ENCODE measurements around the gene FAM13B.
"Not testable (repeated sequence)": the region's sequence is repeated elsewhere in the genome, so short reads cannot be mapped to it uniquely, and the experiment has no call there.

FAM13B gene

DNA sequence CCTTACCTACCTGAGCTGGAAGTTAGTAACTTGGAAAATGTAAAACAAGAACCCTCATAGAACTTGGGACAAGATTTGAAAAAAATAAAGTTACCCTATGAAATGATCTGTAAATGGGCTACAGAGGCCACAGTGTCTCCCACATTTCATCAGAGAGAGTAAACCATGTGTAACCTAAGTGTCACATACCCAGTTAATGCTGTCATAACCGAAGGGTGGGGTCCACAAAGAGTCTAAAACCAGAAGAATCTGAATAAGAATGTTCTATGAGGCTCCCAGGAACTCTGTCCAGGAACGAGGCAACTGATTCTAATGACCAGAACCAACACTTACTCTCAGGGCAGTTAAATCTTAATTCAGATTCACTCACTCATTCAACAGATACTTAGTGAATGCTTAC lies 1.0 kb upstream of the FAM13B start:
- peak; percentile 75 for DNase-seq

DNA sequence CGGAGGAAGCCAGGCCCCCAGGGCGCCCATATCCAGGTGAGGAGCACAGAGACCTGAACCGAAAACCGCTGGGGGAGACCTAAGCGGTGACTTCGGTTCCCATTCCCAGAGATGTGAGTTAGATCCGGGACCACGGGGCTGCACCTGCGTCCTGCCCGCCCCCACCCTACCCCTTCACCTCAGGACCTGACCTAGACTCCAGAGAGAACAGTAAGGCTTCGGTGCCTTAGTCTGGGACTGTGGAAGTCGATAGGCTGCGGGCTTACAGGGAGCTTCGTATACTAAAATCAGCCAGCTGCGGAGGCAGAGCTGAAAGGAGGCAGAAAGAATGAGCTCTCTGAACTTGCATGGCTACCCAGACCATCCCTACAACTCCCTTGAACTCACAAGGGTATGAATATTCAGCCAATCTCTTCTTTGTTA lies 518 bp upstream of the FAM13B start:
- DNase-seq = no peak

GRCh38 chr5:138032028-138032571 lies 779 bp downstream of the FAM13B start:
- peak; percentile 28 for DNase-seq

- DNase-seq = no peak
These were observed 2.9 kb downstream of the FAM13B start for GRCh38 chr5:138029944-138030343.

- DNase-seq = no peak
These were observed 3.4 kb downstream of the FAM13B start for GRCh38 chr5:138029501-138029900.

- no peak for DNase-seq
These were observed 3.9 kb downstream of the FAM13B start for GRCh38 chr5:138028971-138029365.

DNA sequence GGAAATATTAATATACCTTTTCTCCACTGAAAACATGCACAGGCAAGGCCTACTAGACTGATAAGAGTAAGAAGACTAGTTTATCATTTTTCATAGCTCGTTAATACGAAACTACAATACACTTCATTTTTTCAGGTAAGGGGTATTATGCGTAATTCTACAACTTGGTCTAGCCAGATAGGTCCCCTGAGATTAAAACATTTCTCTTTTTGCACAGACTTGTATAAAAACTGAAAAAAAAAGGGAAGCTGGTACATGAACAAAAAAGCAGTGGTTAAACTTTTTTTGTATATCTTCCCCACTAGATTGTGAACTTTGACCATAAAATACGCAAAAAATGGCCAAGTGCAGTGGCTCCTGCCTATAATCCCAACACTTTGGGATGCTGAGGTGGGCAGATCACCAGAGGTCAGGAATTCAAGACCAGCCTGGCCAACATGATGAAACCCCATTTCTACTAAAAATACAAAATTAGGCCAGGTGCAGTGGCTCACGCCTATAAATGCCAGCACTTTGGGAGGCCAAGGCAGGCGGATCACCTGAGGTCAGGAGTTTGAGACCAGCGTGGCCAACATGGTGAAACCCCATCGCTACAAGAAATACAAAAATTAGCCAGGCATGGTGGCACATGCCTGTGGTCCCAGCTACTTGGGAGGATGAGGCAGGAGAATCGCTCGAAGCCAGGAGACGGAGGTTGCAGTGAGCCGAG lies 4.5 kb downstream of the FAM13B start:
- not testable (repeated sequence) for DNase-seq

- not testable (repeated sequence) for DNase-seq
These were observed 6.1 kb downstream of the FAM13B start for GRCh38 chr5:138026793-138027192.

DNA sequence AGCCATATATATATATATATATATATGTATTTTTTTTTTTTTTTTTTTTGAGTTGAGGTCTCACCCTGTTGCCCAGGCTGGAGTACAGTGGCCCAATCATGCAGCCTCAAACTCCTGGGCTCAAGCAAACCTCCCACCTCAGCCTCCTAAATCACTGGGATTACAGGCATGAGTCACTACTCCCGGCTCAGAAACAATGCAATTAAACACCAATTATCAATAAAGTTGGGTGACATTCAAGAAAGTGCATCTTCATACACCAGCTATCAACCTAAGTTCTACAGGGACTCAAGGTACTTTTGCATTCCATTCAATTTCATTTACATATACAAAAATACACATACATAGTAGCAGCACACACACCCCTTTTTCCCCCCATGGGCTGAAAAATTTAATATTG lies 7.6 kb downstream of the FAM13B start:
- no peak for DNase-seq

GRCh38 chr5:138024117-138024516 lies 8.8 kb downstream of the FAM13B start:
- DNase-seq = no peak

- DNase-seq = no peak
These were observed 10.0 kb downstream of the FAM13B start for GRCh38 chr5:138022912-138023311.

DNA sequence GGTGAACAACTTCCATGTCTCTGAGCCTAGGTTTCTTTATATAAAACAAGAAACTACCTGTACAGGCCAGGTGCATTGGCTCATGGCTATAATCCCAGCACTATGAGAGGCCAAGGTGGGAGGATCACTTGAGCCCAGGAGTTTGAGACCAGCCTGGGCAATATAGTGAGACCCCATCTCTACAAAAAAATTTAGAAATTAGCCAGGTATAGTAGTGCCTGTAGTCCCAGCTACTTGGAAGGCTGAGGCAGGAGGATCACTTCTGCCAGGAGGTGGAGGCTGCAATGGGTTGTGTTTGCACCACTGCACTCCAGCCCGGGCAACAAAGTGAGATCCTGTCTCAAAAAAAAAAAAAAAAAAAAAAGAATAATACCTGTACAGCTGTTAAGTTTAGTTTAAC lies 11.1 kb downstream of the FAM13B start:
- DNase-seq = no peak

DNA sequence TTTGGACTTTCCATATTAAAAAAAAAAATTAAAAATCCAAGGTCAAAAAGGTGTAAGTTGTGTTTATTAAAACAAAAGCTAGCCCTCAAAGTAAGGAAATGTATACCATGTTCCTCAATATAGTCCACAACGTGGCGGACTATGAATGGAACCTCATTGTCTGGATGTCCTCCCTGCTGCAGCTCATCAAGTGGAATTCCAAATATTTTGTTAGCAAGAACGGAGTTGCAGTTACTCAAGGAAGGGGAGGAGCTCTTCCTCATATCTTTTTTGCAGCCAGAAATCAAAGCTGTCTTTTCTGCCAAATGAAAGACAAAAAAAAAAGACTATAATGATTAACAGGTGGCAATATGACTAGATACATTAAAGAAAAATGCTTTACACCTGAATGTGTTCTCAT lies 14.0 kb downstream of the FAM13B start:
- peak; percentile 48 for DNase-seq

- DNase-seq = no peak
These were observed 17.0 kb downstream of the FAM13B start for GRCh38 chr5:138015916-138016315.

- no peak for DNase-seq
These were observed 20.9 kb downstream of the FAM13B start for GRCh38 chr5:138011991-138012390.

DNA sequence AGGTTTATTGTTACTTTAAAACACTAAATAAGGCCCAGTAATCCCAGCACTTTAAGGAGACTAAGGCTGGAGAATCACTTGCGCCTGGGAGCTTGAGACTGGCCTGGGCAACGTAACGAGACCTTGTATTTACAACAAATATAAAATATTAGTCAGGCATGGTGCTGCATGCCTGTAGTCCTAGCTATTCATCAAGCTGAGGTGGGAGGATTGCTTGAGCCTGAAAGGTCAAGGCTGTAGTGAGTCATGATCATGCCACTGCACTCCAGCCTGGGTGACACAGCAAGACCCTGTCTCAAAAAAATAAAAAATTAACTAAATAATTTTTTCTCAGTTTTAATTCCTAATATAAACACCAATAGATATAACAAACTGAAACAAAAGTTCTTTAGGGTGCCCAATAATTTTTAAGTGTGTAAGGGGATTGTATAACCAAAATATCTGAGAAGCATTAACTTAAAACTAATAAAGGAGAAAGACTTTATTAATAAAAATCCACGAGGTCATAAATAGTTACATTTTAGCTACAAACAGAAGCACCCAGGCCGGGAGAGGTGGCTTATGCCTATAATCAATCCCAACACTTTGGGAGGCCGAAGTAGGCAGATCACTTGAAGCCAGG lies 32.7 kb downstream of the FAM13B start:
- DNase-seq = no peak

- DNase-seq = peak; percentile 3
These were observed 35.1 kb downstream of the FAM13B start for GRCh38 chr5:137997726-137998213.

- no peak for DNase-seq
These were observed 37.1 kb downstream of the FAM13B start for GRCh38 chr5:137995749-137996128.

GRCh38 chr5:137995077-137995748 lies 37.7 kb downstream of the FAM13B start:
- DNase-seq = peak; percentile 10

- no peak for DNase-seq
These were observed 38.3 kb downstream of the FAM13B start for GRCh38 chr5:137994556-137994955.

DNA sequence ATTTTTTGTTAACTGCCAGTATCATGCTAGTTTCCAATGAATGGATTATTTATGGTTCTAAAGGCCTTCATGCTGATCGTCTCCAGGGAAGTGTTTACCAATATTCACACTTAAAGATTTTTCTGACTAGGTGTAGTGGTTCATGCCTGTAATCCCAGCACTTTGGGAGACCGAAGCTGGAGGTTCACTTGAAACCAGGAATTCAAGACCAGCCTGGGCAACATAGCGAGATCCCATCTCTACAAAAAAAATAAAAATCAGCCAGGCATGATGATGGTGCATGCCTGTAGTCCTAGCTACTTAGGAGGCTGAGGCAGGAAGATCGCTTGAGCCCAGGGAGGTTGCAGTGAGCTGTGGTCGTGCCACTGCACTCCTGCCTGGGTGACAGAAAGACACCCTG lies 43.5 kb downstream of the FAM13B start:
- DNase-seq = no peak

DNA sequence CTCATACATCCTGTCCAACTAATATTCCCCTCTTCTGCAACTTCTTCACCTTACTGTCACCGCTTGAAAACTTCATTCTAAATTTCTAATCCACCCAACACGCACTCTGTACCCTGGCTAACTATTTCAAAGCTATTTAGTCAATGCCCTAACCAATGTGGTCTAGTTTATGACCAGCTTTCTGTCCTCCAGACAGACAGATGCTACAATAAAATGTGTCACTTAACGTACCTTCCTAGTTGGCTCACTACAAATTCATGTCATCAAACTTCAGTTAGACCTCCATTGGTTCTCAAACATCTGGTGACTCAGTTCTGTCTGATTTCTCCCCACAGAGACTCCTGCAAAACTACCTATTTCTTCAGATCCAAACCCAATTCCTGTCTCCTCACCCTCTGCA lies 57.7 kb downstream of the FAM13B start:
- no peak for DNase-seq

DNA sequence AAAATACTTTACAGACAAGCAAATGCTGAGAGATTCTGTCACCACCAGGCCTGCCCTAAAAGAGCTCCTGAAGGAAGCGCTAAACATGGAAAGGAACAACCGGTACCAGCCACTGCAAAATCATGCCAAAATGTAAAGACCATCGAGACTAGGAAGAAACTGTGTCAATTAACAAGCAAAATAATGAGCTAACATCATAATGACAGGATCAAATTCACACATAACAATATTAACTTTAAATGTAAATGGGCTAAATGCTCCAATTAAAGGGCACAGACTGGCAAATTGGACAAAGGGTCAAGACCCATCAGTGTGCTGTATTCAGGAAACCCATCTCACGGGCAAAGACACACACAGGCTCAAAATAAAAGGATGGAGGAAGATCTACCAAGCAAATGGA lies 62.5 kb downstream of the FAM13B start:
- DNase-seq = not testable (repeated sequence)

- no peak for DNase-seq
These were observed 72.1 kb downstream of the FAM13B start for GRCh38 chr5:137960819-137961218.
